IMR-90 (cell line): ENCODE measurements around the gene GLIS1. TPM values are rescaled to one million over a fixed set of nuclear protein-coding genes. Genes with fewer than 3 reads are reported as not detected.

Experiments
- ATAC-seq: fragments of 200-7000 bp; cut with Tn5 transposase; 2 replicates; pipeline ENCODE4 v1.9.1; 2020; ENCODE audit warnings: low read depth, mild to moderate bottlenecking, moderate library complexity
- BruUV-seq: library from RNA; stranded (reverse); fragments of 400-500 nt; replicated peaks from 2 replicates; lab custom pipeline; 2021; lab: Mats Ljungman, UMichigan
- CTCF ChIA-PET: fragments of 300-600 bp; formaldehyde crosslinking; extraction: SDS; loops from one replicate; lab custom pipeline; 2021; ENCODE audit warnings: antibody characterized with exemption; lab: Yijun Ruan, JAX
- POLR2A ChIA-PET: fragments of 300-600 bp; sonication (Branson Sonifier 250); formaldehyde crosslinking; loops from one replicate; lab custom pipeline; 2022; ENCODE audit warnings: antibody characterized with exemption; ENCODE audit not compliant: unreplicated experiment; lab: Charles Lee
- DNase-seq: peaks from one replicate; pipeline ENCODE4 v3.0.0; 2013
- H2AFZ ChIP-seq: replicated peaks from 2 replicates; pipeline ENCODE3; 2013; ENCODE audit warnings: low read length, mild to moderate bottlenecking; ENCODE audit not compliant: poor library complexity
- H2AK5ac ChIP-seq: 2 replicates; pipeline ENCODE4 v1.6.1; 2013; ENCODE audit warnings: low read depth, low read length, inconsistent platforms
- H2AK9ac ChIP-seq: replicated peaks from 2 replicates; pipeline ENCODE3; 2013; ENCODE audit warnings: mild to moderate bottlenecking, low read depth, low read length, moderate library complexity; ENCODE audit not compliant: poor library complexity
- H2BK120ac ChIP-seq: 2 replicates; pipeline ENCODE4 v1.6.1; 2013; ENCODE audit warnings: low read depth, low read length, inconsistent platforms
- H2BK15ac ChIP-seq: 3 replicates; pipeline ENCODE4 v1.6.1; 2013; ENCODE audit warnings: low read depth, low read length, inconsistent platforms
- H2BK20ac ChIP-seq: 2 replicates; pipeline ENCODE4 v1.6.1; 2013; ENCODE audit warnings: low read depth, mild to moderate bottlenecking, inconsistent platforms, low read length, moderate library complexity
- H2BK5ac ChIP-seq: 2 replicates; pipeline ENCODE4 v1.6.1; 2013; ENCODE audit warnings: mild to moderate bottlenecking, low read depth, low read length, inconsistent platforms; ENCODE audit not compliant: poor library complexity, severe bottlenecking
- H3K14ac ChIP-seq: replicated peaks from 2 replicates; pipeline ENCODE4 v1.6.1; 2013; ENCODE audit warnings: low read depth, low read length, inconsistent platforms
- H3K18ac ChIP-seq: 2 replicates; pipeline ENCODE4 v1.6.1; 2013; ENCODE audit warnings: low read depth, low read length, control low read depth
- H3K23ac ChIP-seq: 2 replicates; pipeline ENCODE4 v1.6.1; 2013; ENCODE audit warnings: low read depth, low read length, inconsistent platforms
- H3K27ac ChIP-seq: 2 replicates; pipeline ENCODE4 v1.5.1; 2013; ENCODE audit warnings: mild to moderate bottlenecking, control low read depth, low read length; ENCODE audit not compliant: insufficient read depth
- H3K27me3 ChIP-seq: 2 replicates; pipeline ENCODE4 v1.6.1; 2013; ENCODE audit warnings: low read length; ENCODE audit not compliant: control insufficient read depth, insufficient read depth
- H3K36me3 ChIP-seq: 2 replicates; pipeline ENCODE4 v1.6.1; 2013; ENCODE audit warnings: low read length, mixed read lengths; ENCODE audit not compliant: control insufficient read depth, insufficient read depth
- H3K4ac ChIP-seq: 2 replicates; pipeline ENCODE4 v1.6.1; 2013; ENCODE audit warnings: low read depth, low read length, inconsistent platforms
- H3K4me1 ChIP-seq: 2 replicates; pipeline ENCODE4 v1.6.1; 2013; ENCODE audit warnings: low read length, mixed read lengths; ENCODE audit not compliant: control insufficient read depth, insufficient read depth
- H3K4me2 ChIP-seq: 2 replicates; pipeline ENCODE4 v1.6.1; 2013; ENCODE audit warnings: low read depth, mild to moderate bottlenecking, control low read depth, low read length, moderate library complexity
- H3K4me3 ChIP-seq: 2 replicates; pipeline ENCODE4 v1.5.1; 2013; ENCODE audit warnings: low read depth, mild to moderate bottlenecking, control low read depth, low read length, moderate library complexity; ENCODE audit not compliant: insufficient read depth
- H3K56ac ChIP-seq: 2 replicates; pipeline ENCODE4 v1.6.1; 2013; ENCODE audit warnings: low read length, inconsistent platforms; ENCODE audit not compliant: insufficient read depth; ENCODE audit errors: extremely low read depth
- H3K79me1 ChIP-seq, 2 experiments: 2 replicates each; pipeline ENCODE4 v1.6.1; 2013; ENCODE audit warnings: low read length in 2 of 2, inconsistent platforms in 1 of 2, low read depth in 1 of 2
- H3K9ac ChIP-seq: 2 replicates; pipeline ENCODE4 v1.6.1; 2013; ENCODE audit warnings: low read depth, low read length, control low read depth
- H3K9me1 ChIP-seq: 2 replicates; pipeline ENCODE4 v1.6.1; 2013; ENCODE audit warnings: low read length, inconsistent platforms; ENCODE audit not compliant: insufficient read depth
- H3K9me3 ChIP-seq: 2 replicates; pipeline ENCODE4 v1.6.1; 2013; ENCODE audit warnings: low read length; ENCODE audit not compliant: control insufficient read depth, insufficient read depth
- H4K20me1 ChIP-seq: 2 replicates; pipeline ENCODE4 v1.6.1; 2013; ENCODE audit warnings: low read length, inconsistent platforms; ENCODE audit not compliant: insufficient read depth
- H4K5ac ChIP-seq: 2 replicates; pipeline ENCODE4 v1.6.1; 2013; ENCODE audit warnings: mild to moderate bottlenecking, low read depth, low read length, control low read depth
- H4K8ac ChIP-seq, 2 experiments: 2 replicates each; pipeline ENCODE4 v1.6.1; 2013; ENCODE audit warnings: low read depth in 2 of 2, low read length in 2 of 2, control low read depth in 1 of 2, inconsistent platforms in 1 of 2
- H4K91ac ChIP-seq: 2 replicates; pipeline ENCODE4 v1.6.1; 2013; ENCODE audit warnings: low read depth, low read length, inconsistent platforms; ENCODE audit not compliant: insufficient read depth
- BHLHE40 ChIP-seq: fragments of 150-350 bp; IDR thresholded peaks from 2 replicates; pipeline ENCODE4 v1.6.1; 2016; ENCODE audit warnings: mild to moderate bottlenecking, low read depth, low read length
- CHD1 ChIP-seq: IDR thresholded peaks from 2 replicates; pipeline ENCODE4 v1.6.1; 2012; ENCODE audit warnings: low read depth, low read length, improper control_type of control experiment
- CTCF ChIP-seq: conservative IDR thresholded peaks from 2 replicates; pipeline ENCODE4 v1.5.1; 2012; ENCODE audit warnings: mild to moderate bottlenecking, low read depth, low read length, improper control_type of control experiment
- FOS ChIP-seq: fragments of 150-350 bp; IDR thresholded peaks from 2 replicates; pipeline ENCODE4 v1.6.1; 2016; ENCODE audit warnings: low read depth, low read length
- MAFK ChIP-seq: IDR thresholded peaks from 2 replicates; pipeline ENCODE4 v1.6.1; 2012; ENCODE audit warnings: low read depth, low read length, improper control_type of control experiment
- MAZ ChIP-seq: IDR thresholded peaks from 2 replicates; pipeline ENCODE4 v1.6.1; 2012; ENCODE audit warnings: low read depth, mild to moderate bottlenecking, low read length, improper control_type of control experiment, moderate library complexity, borderline replicate concordance
- MXI1 ChIP-seq: IDR thresholded peaks from 2 replicates; pipeline ENCODE4 v1.6.1; 2012; ENCODE audit warnings: low read depth, mild to moderate bottlenecking, low read length, moderate library complexity, borderline replicate concordance
- NFE2L2 ChIP-seq: fragments of 150-350 bp; IDR thresholded peaks from 2 replicates; pipeline ENCODE4 v1.6.1; 2016; ENCODE audit warnings: low read depth, mild to moderate bottlenecking, low read length
- POLR2A ChIP-seq: IDR thresholded peaks from 2 replicates; pipeline ENCODE4 v1.6.1; 2012; ENCODE audit warnings: mild to moderate bottlenecking, low read depth, low read length
- RCOR1 ChIP-seq: IDR thresholded peaks from 2 replicates; pipeline ENCODE4 v1.6.1; 2012; ENCODE audit warnings: mild to moderate bottlenecking, low read length, improper control_type of control experiment; ENCODE audit not compliant: insufficient replicate concordance
- RFX5 ChIP-seq: IDR thresholded peaks from 2 replicates; pipeline ENCODE4 v1.8.0; 2012; ENCODE audit warnings: low read depth, mild to moderate bottlenecking, low read length, moderate library complexity
- SMC3 ChIP-seq: fragments of 150-350 bp; IDR thresholded peaks from 2 replicates; pipeline ENCODE4 v1.6.1; 2016; ENCODE audit warnings: low read depth, mild to moderate bottlenecking, antibody characterized with exemption, low read length, moderate library complexity
- WGBS, 2 experiments: methylation state at CpG; one replicate each; pipeline versions ENCODE4 v1.1.5 to v1.1.7; 2013; ENCODE audit warnings: missing lambda C conversion rate in 2 of 2; ENCODE audit not compliant: insufficient read length in 1 of 2; ENCODE audit errors: extremely low coverage in 2 of 2; 5-methylcytosine and 5-hydroxymethylcytosine counted together
- dilution Hi-C: fragments of 300-500 bp; cut with HindIII; formaldehyde crosslinking; loops from one replicate; pipeline ENCODE4 v1.14.3; 2018; ENCODE audit warnings: low sequenced_read_pairs; ENCODE audit not compliant: unreplicated experiment
- in situ Hi-C: fragments of 300-500 bp; cut with MboI; formaldehyde crosslinking; loops from 3 replicates; pipeline ENCODE4 v1.14.3; 2019; ENCODE audit warnings: low sequenced_read_pairs, inconsistent platforms, mixed read lengths
- intact Hi-C: fragments of 100-400 bp; cut with micrococcal nuclease; formaldehyde crosslinking; loops from 2 replicates; pipeline ENCODE4 v1.10.0; 2022
- polyA plus RNA-seq, 3 experiments: library from polyadenylated mRNA; depleted of rRNA; stranded (reverse); fragments of >200 nt; gene quantifications; 2 replicates each; pipeline ENCODE4 v1.2.3, GENCODE V29; 2012; ENCODE audit warnings: low replicate concordance in 1 of 3
- total RNA-seq: library from RNA; depleted of rRNA; stranded (reverse); fragments of >200 nt; gene quantifications from 2 replicates; pipeline ENCODE4 v1.2.3, GENCODE V29; 2012

GLIS1 gene
- total and polyA plus RNA-seq, 2 of the 4 experiments (the other 2 are of a cell fraction) = 0.18 to 2.3 TPM

- H2BK5ac ChIP-seq = no peak overlapping the region
- no peak for TF ChIP-seq MAFK
- no peak for TF ChIP-seq SMC3
- no peak for TF ChIP-seq BHLHE40
- TF ChIP-seq FOS = no peak
- TF ChIP-seq MXI1 = no peak
- no peak for TF ChIP-seq NFE2L2
- no peak for TF ChIP-seq POLR2A
- no peak for TF ChIP-seq RFX5
- TF ChIP-seq CHD1 = no peak
- no peak for TF ChIP-seq CTCF
- no peak for TF ChIP-seq RCOR1
- TF ChIP-seq MAZ = no peak
- peaks cover 38% of the 10 kb centered on the region for H4K20me1 ChIP-seq
- no peak overlapping the region for H2AFZ ChIP-seq
- peaks cover 28% of the 10 kb centered on the region for H3K4me1 ChIP-seq
- ATAC-seq (no peak), DNase-seq (no peak)
- H2BK20ac ChIP-seq = no peak overlapping the region
- no peak overlapping the region for H3K4me2 ChIP-seq
- WGBS, 2 experiments = no CpG with 5 or more reads among the region's 6 CpGs
- intact Hi-C loops = no loop called here
- H3K9me3 ChIP-seq = no peaks in the 10 kb centered on the region
- POLR2A ChIA-PET = no interaction called here
- 0 out of 2 replicates have a peak, but pooled peaks cover 1% of the 10 kb centered on the region for H3K36me3 ChIP-seq
- in situ Hi-C loops = no loop called here
- no peak overlapping the region for H4K8ac ChIP-seq
- no peaks in the 10 kb centered on the region for H3K27me3 ChIP-seq
- no peak overlapping the region for H3K56ac ChIP-seq
- H3K14ac ChIP-seq = no peak overlapping the region
- no TSS peak for BruUV-seq
- CTCF ChIA-PET = no interaction called here
- H2BK120ac ChIP-seq = no peak overlapping the region
- H2AK9ac ChIP-seq = peak overlapping the region; percentile 57
- no peak overlapping the region for H3K27ac ChIP-seq
- peaks cover 13% of the 10 kb centered on the region for H3K9me1 ChIP-seq
- no peak overlapping the region for H3K23ac ChIP-seq
- no peak overlapping the region for H3K18ac ChIP-seq
- no peak overlapping the region for H2BK15ac ChIP-seq
- dilution Hi-C loops = no loop called here
- no peak overlapping the region for H4K91ac ChIP-seq
- no peak overlapping the region for H3K4ac ChIP-seq
- H2AK5ac ChIP-seq = no peak overlapping the region
- H3K9ac ChIP-seq = no peak overlapping the region
- no peak overlapping the region for H3K4me3 ChIP-seq
- peaks cover 0 to 25% of the 10 kb centered on the region in 2 experiments; a peak in 2 of 4 replicates for H3K79me1 ChIP-seq
- H4K5ac ChIP-seq = no peak overlapping the region
These were observed 57.5 kb downstream of the GLIS1 start for GRCh38 chr1:53681351-53681976.
